Endodermal cell (in vitro differentiated cells): Measurements from ENCODE around the gene ASTL. TPM values are rescaled to one million over a fixed set of nuclear protein-coding genes. Genes with fewer than 3 reads are reported as not detected.

Experiments used
- DNase-seq: peaks from one replicate; pipeline ENCODE4 v3.0.0-alpha.2; 2017
- H3K27ac ChIP-seq: 2 replicates; pipeline ENCODE4 v1.5.1; 2013; ENCODE audit warnings: mild to moderate bottlenecking, low read depth, low read length, moderate library complexity
- H3K27me3 ChIP-seq: 2 replicates; pipeline ENCODE4 v1.6.1; 2013; ENCODE audit warnings: mild to moderate bottlenecking, low read length, moderate library complexity; ENCODE audit not compliant: insufficient read depth, control insufficient read depth, poor library complexity, severe bottlenecking
- H3K36me3 ChIP-seq: 2 replicates; pipeline ENCODE4 v1.7.0; 2013; ENCODE audit warnings: mild to moderate bottlenecking, low read length, moderate library complexity; ENCODE audit not compliant: control insufficient read depth, insufficient read depth
- H3K4me1 ChIP-seq: one replicate; pipeline ENCODE4 v1.7.0; 2013; ENCODE audit warnings: low read length; ENCODE audit not compliant: control insufficient read depth, insufficient read depth
- H3K4me3 ChIP-seq: 2 replicates; pipeline ENCODE4 v1.5.1; 2013; ENCODE audit warnings: mild to moderate bottlenecking, low read length, moderate library complexity
- H3K9ac ChIP-seq: 2 replicates; pipeline ENCODE4 v1.6.1; 2013; ENCODE audit warnings: mild to moderate bottlenecking, low read length, moderate library complexity; ENCODE audit not compliant: poor library complexity, severe bottlenecking; ENCODE audit errors: extremely low read depth
- H3K9me3 ChIP-seq: 2 replicates; pipeline ENCODE4 v1.6.1; 2013; ENCODE audit warnings: mild to moderate bottlenecking, low read length, moderate library complexity; ENCODE audit not compliant: control insufficient read depth
- H3K27ac Mint-ChIP-seq: 2 replicates; pipeline ENCODE4 v1.8.0; 2020; ENCODE audit warnings: mixed read lengths
- H3K27me3 Mint-ChIP-seq: 2 replicates; pipeline ENCODE4 v1.8.0; 2021; ENCODE audit warnings: mild to moderate bottlenecking, mixed read lengths; ENCODE audit not compliant: insufficient read depth
- H3K36me3 Mint-ChIP-seq: 2 replicates; pipeline ENCODE4 v1.8.0; 2020; ENCODE audit warnings: low read depth, mixed read lengths
- H3K4me1 Mint-ChIP-seq: 2 replicates; pipeline ENCODE4 v1.8.0; 2020; ENCODE audit warnings: mixed read lengths
- H3K4me3 Mint-ChIP-seq: 2 replicates; pipeline ENCODE4 v1.8.0; 2020; ENCODE audit warnings: mild to moderate bottlenecking, moderate library complexity, mixed read lengths
- H3K9me3 Mint-ChIP-seq: 2 replicates; pipeline ENCODE4 v1.8.0; 2020; ENCODE audit warnings: mild to moderate bottlenecking, mixed read lengths
- CTCF ChIP-seq: fragments of 200-600 bp; sonication (generic); conservative IDR thresholded peaks from 2 replicates; pipeline ENCODE4 v1.5.0; 2021; ENCODE audit warnings: antibody characterized with exemption, mild to moderate bottlenecking
- WGBS, 2 experiments: methylation state at CpG; one replicate each; pipeline versions ENCODE4 v1.1.5 to v1.1.7; 2013; ENCODE audit warnings: missing lambda C conversion rate in 2 of 2, mixed read lengths in 1 of 2; ENCODE audit not compliant: insufficient coverage in 1 of 2, insufficient read length in 1 of 2; 5-methylcytosine and 5-hydroxymethylcytosine counted together
- total RNA-seq, 2 donors: library from RNA; stranded (reverse); fragmentation: NEBNext Ultra II Directional in 1 of 2; extraction: Animal tissue kit (Norgen Biotek cat#: 25700) in 1 of 2; gene quantifications; 2 replicates in 1 of 2; 3 replicates in 1 of 2; pipeline ENCODE4 v1.2.1, GENCODE V29; 2021

The ASTL gene
- total RNA-seq, 2 donors from 2014 or later = not detected

GRCh38 chr2:96134421-96134820 is 3.9 kb downstream of the ASTL start:
- peaks cover 26% of the 10 kb centered on the region for H3K27me3 Mint-ChIP-seq
- H3K9me3 Mint-ChIP-seq = no peaks in the 10 kb centered on the region
- no peak overlapping the region for H3K9ac ChIP-seq
- TF ChIP-seq CTCF = no peak
- no peak overlapping the region for H3K4me3 ChIP-seq
- H3K4me1 Mint-ChIP-seq = peaks cover 2% of the 10 kb centered on the region
- no peaks in the 10 kb centered on the region for H3K9me3 ChIP-seq
- no peak overlapping the region for H3K4me3 Mint-ChIP-seq
- H3K36me3 ChIP-seq = no peaks in the 10 kb centered on the region
- H3K27me3 ChIP-seq = peaks cover 5% of the 10 kb centered on the region
- H3K4me1 ChIP-seq = no peaks in the 10 kb centered on the region
- H3K36me3 Mint-ChIP-seq = no peaks in the 10 kb centered on the region
- WGBS, 2 experiments = 91 to 93% methylated on average over 11 of the region's 11 CpGs
- DNase-seq = no peak
- H3K27ac ChIP-seq = no peak overlapping the region
- no peak overlapping the region for H3K27ac Mint-ChIP-seq

DNA sequence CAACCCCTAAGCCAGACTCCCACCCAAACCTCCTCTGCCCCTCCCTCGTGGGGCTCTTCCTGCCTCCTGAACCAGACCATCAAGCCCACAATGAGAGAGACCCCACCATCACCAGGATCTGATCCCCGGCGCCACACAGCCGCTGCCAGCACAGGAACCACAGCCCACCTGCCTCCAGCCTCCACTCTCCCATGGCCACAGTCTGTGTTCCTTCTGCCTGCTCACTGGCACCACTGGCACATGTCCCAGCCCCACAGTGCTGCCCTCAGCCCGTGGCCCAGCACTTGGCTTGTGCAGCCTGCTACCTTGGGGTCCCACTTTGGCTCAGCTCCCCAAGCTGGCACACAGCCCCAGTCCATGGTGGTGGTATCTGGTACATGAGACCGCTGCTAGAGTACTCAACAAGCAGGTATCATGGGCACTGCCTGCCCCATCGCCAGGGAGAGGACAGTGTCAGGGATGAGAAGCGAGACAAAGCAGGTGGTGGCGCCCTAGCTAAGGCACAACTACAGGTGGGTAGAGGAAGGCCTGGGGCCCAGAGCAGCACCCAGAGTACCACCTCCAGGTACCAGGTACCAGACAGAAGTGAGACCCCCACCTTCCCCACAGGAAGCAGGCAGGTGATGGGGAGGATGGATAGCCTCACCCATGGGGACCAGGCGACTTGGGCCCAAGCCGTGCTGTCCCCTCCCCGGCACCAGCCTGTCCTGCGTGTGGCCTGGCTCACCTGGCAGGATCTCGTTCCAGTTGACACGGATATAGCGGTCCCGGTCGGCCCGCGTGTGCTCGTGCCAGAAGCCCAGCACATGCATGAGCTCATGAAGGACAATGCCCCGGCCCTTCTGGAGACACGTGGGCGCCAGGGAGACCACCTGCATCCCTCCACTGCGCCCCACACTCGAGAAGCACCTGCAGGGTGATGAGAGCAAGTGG is 6.2 kb downstream of the ASTL start:
- no peak overlapping the region for H3K27ac ChIP-seq
- Mint-ChIP-seq H3K4me1 (no peaks in the 10 kb centered on the region), H3K4me3 (no peak overlapping the region), H3K27ac (no peak overlapping the region), H3K9me3 (no peaks in the 10 kb centered on the region), H3K27me3 (peaks cover 31% of the 10 kb centered on the region), H3K36me3 (no peaks in the 10 kb centered on the region)
- peaks cover 17% of the 10 kb centered on the region for H3K27me3 ChIP-seq
- WGBS, 2 experiments = 92 to 98% methylated on average over 16 to 26 of the region's 26 CpGs
- TF ChIP-seq CTCF = no peak
- DNase-seq = no peak
- H3K9ac ChIP-seq = no peak overlapping the region
- H3K4me3 ChIP-seq = no peak overlapping the region
- H3K4me1 ChIP-seq = no peaks in the 10 kb centered on the region
- no peaks in the 10 kb centered on the region for H3K9me3 ChIP-seq
- no peaks in the 10 kb centered on the region for H3K36me3 ChIP-seq

DNA sequence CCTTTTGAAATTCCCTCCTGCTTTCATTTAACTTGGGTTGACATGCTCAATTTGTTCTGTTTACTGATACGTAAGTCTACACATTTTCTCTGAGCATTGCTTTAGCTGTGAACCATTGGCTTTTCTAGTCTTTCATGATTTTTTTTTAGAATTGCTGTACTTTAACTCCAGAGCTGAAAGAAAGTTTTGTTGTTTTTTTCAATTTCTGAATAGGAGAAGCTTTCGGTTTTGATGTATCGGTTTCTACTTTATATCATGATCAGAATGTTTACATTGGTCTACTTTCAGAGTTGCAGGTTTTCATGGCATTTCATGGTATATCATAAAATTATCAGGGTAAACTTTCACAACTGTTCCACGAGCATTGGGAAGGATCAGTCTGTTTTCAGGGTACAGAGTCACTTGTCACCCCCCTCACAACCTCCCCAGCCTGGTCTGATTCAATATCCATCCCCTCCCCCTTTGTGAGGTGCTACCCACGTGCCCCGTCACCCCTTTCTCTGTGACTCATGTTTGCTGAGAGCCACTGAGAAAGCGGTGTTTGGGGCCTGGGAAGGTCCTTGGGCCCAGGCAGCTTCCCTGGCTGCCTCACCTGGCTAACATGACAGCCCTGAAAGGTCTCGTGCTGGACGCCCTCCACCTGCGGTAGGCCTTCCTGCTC is 7.0 kb downstream of the ASTL start:
- Histone ChIP-seq H3K4me3 (no peak overlapping the region), H3K9ac (no peak overlapping the region), H3K27me3 (peaks cover 21% of the 10 kb centered on the region), H3K9me3 (no peaks in the 10 kb centered on the region), H3K36me3 (no peaks in the 10 kb centered on the region), H3K27ac (no peak overlapping the region), H3K4me1 (no peaks in the 10 kb centered on the region)
- Mint-ChIP-seq H3K27me3 (peaks cover 29% of the 10 kb centered on the region), H3K36me3 (no peaks in the 10 kb centered on the region), H3K4me3 (no peak overlapping the region), H3K4me1 (no peaks in the 10 kb centered on the region), H3K9me3 (no peaks in the 10 kb centered on the region), H3K27ac (no peak overlapping the region)
- no peak for TF ChIP-seq CTCF
- DNase-seq = no peak
- WGBS, 2 experiments = 84 to 88% methylated on average over 8 to 10 of the region's 10 CpGs
